ENCODE data around the gene AFAP1.

Gene AFAP1

DNA sequence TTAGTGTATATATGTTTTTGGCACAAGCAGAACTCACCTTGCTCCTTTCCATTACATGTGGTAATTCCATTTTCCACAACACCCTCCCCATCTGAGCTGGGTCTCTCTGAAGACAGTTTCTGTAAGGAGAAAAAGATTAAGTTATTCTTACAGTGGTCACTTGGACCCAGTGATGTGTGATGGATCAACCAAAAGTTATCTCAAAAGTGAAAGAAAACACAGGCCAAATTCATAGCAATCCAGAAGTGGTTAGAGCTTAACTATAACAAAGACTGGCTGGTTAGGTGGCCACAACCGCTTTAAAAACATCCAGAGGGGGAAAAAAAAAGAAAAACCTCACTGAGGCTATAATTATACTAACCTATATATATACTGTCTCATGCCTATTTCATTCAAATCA is 123.7 kb downstream of the AFAP1 start:
- DNase-seq (ENCODE audit: low spot score) = no peak
- no peak overlapping the region for H3K27ac ChIP-seq
- no peak overlapping the region for H3K4me3 ChIP-seq
- TF ChIP-seq, protein P1, sequence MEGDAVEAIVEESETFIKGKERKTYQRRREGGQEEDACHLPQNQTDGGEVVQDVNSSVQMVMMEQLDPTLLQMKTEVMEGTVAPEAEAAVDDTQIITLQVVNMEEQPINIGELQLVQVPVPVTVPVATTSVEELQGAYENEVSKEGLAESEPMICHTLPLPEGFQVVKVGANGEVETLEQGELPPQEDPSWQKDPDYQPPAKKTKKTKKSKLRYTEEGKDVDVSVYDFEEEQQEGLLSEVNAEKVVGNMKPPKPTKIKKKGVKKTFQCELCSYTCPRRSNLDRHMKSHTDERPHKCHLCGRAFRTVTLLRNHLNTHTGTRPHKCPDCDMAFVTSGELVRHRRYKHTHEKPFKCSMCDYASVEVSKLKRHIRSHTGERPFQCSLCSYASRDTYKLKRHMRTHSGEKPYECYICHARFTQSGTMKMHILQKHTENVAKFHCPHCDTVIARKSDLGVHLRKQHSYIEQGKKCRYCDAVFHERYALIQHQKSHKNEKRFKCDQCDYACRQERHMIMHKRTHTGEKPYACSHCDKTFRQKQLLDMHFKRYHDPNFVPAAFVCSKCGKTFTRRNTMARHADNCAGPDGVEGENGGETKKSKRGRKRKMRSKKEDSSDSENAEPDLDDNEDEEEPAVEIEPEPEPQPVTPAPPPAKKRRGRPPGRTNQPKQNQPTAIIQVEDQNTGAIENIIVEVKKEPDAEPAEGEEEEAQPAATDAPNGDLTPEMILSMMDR (IDR thresholded peaks at IDR 0.05) = no peak

DNA sequence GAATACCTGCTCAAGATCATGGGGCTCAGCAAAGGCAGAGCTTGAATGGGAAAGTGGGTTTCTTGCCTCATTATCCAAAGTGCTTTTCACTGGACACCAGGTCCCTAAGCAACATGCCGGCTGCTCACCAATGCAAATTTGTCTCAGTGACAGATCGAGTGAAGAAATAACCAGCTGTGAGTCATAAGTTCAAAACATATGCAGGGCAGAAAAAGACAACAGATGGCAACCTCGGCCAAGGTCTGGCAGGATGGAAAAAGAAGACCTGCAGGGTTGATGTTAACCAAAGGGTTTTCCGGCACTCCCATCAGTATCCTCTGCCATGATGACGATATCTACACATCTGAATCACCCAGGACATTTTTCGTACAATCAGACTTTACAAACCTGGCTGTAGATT is 124.1 kb downstream of the AFAP1 start:
- no peak overlapping the region for H3K27ac ChIP-seq
- no peak overlapping the region for H3K4me3 ChIP-seq
- DNase-seq (ENCODE audit: low spot score) = peak; percentile 46
- TF ChIP-seq, protein P1 (IDR thresholded peaks at IDR 0.05) = no peak

DNA sequence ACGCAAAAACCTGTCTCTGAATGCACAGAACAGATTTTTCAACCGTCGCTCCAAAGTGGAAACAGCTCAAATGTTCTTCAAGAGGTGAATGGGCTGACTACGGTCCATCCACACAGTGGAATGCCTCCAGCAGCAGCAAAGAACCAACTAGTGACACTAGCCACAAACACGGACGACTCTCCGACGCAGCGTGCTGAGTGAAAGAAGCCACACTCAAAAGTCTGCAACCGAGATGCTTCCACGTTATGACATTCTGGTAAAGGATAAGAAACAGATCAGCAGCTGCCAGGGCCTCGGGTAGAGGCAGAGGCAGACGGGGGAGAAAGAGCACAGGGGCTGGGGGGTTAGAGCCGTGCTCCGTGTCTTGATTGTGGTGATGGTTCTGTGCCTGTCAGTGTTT is 125.2 kb downstream of the AFAP1 start:
- TF ChIP-seq, protein P1 (IDR thresholded peaks at IDR 0.05) = no peak
- DNase-seq (ENCODE audit: low spot score) = peak; percentile 54
- Histone ChIP-seq H3K27ac (no peak overlapping the region), H3K4me3 (no peak overlapping the region)

DNA sequence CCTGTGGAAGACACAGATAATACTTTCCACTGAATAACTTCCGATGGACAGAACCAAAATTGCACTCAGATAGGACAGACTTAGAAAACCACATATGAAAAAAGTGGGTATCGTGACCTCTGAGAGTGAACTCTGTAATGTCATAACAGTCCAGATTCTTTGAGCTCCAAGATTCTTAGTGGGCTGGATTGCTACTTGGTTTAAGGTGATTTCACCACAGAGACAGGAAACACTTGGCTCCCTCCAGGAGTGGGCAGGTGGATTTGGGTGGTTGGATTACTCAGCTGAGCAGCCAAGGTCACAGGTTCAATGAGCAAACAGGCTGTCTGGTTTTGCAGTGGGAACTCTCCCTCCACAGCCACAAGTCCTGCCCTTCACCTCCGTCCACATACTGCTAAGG is 126.0 kb downstream of the AFAP1 start:
- Histone ChIP-seq H3K27ac (no peak overlapping the region), H3K4me3 (no peak overlapping the region)
- peak; percentile 28 for DNase-seq (ENCODE audit: low spot score)
- TF ChIP-seq, protein P1 (IDR thresholded peaks at IDR 0.05) = no peak

DNA sequence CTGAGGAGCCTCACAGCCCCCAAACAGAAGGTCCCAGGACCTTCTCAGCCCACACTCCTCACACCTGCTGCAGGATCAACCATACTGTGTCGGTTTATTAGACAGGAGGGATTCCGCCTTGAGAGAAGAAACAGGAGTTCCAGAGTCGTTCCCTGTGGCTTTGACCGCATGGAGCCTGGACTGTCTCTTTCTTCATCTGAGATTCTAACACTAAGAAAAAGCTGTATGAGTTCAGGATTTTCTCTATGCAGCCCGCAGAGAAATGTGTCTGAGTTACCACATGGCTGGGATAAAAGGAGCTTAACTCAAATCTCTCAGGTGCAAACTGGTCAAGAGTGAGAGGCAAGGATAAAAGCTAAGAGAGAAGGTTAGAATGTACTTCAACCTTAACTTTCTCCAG is 126.7 kb downstream of the AFAP1 start:
- peak; percentile 22 for DNase-seq (ENCODE audit: low spot score)
- no peak overlapping the region for H3K4me3 ChIP-seq
- TF ChIP-seq, protein P1 (IDR thresholded peaks at IDR 0.05) = no peak
- H3K27ac ChIP-seq = peak overlapping the region in 1 of 2 donors; percentile 64

DNA sequence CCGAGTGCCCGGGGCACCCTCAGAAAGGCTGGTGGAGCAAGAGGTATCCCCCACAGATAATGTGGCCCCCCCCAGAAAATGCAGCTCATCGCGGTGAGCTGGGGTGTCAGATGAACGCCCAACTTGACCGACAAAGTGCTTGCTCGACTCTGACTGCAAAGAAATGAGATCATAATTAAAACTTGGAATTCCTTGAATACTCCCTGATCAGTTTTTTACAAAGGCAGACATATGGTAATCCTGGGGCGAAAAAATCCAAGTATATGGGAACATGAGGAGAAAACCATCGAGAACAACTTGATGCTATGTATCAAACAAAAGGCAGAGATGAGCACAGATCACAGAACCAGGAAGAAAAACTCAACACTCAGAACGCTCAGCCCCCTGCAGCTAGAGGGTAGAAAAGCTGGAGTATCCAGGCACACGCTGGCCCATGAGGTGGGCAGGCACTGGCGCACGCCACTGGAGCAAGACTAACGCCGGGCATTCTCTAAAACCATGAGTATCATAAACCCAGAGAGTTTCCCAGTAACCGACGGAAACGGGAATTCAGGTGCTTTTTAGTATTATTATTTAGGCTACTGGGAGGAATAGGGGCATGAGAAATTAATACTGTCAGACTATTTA is 127.3 kb downstream of the AFAP1 start:
- peak overlapping the region; percentile 15 for H3K4me3 ChIP-seq
- TF ChIP-seq, protein P1 (IDR thresholded peaks at IDR 0.05) = no peak
- H3K27ac ChIP-seq = peak overlapping the region in 1 of 2 donors; percentile 64
- DNase-seq (ENCODE audit: low spot score) = no peak

DNA sequence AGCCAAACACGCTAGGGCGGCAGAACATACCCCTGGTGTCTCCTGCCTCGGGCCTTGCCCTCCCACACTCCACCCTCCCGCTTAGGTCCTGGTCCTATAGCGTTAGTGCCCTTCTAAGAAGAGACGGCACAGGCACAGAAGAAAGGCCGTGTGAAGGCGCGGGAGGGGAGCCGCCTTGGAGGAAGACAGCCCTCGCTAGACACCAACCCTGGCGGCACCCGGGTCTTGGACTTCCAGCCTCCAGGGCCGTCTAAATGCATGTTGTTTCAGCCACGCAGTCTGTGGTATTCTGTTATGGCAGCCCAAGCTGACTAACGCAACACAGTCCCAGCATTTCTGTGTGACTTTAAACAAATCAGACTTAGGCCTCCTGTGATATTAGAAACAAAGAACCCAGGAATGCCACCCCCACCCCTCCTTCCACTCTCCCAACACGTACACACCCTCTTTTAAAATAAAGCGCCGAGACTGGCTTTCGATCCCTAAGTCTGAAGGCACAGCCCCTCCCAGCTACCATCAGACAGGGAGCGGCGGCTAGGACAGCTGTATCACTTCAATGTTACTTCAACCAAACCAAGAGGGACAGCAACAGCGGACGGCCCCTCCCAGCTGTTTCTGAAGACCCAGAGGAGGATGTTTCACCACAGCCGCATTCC is 128.0 kb downstream of the AFAP1 start:
- Histone ChIP-seq H3K27ac (peak overlapping the region in 1 of 2 donors; percentile 64), H3K4me3 (peak overlapping the region; percentile 15)
- DNase-seq (ENCODE audit: low spot score) = peak; percentile 78
- TF ChIP-seq, protein P1 (IDR thresholded peaks at IDR 0.05) = no peak
